Testis (tissue), 3 donors: ENCODE results near the gene SMYD3. TPM values are rescaled to one million over a fixed set of nuclear protein-coding genes. Genes with fewer than 3 reads are reported as not detected.

Experiments used
- DNase-seq: peaks from one replicate; pipeline ENCODE4 v3.0.0-alpha.2; 2019
- H3K27ac ChIP-seq, 2 donors: fragments of 200-600 bp; sonication (generic); one replicate each; pipeline ENCODE4 v1.5.1; 2019
- H3K27me3 ChIP-seq: fragments of 200-600 bp; sonication (generic); one replicate; pipeline ENCODE4 v1.5.1; 2019
- H3K36me3 ChIP-seq: fragments of 200-600 bp; sonication (generic); one replicate; pipeline ENCODE4 v1.5.1; 2017; ENCODE audit warnings: low read depth; ENCODE audit errors: missing control alignments
- H3K4me1 ChIP-seq: fragments of 200-600 bp; sonication (generic); one replicate; pipeline ENCODE4 v1.5.1; 2019
- H3K4me3 ChIP-seq, 2 donors: fragments of 200-600 bp; sonication (generic); one replicate each; pipeline ENCODE4 v1.5.1; 2017 to 2019
- H3K9me3 ChIP-seq: fragments of 200-600 bp; sonication (generic); one replicate; pipeline ENCODE4 v1.5.1; 2017
- POLR2A ChIP-seq: fragments of 450-650 bp; IDR thresholded peaks from one replicate; pipeline ENCODE4 v1.6.1; 2017; ENCODE audit warnings: antibody characterized with exemption, mild to moderate bottlenecking, moderate library complexity
- WGBS, 2 donors: methylation state at CpG; one replicate each; pipeline ENCODE4 v1.1.5; 2018; 5-methylcytosine and 5-hydroxymethylcytosine counted together
- intact Hi-C: fragments of 100-400 bp; cut with DNase I; formaldehyde crosslinking; loops from one replicate; pipeline ENCODE4 v1.15.1; 2023; ENCODE audit warnings: low total_unique reads
- polyA plus RNA-seq: library from polyadenylated mRNA; stranded (reverse); fragments of 350-450 nt; fragmentation: Illumina TruSeq; extraction: RNeasy Lipid Tissue Mini Kit (QIAGEN cat#74804); gene quantifications from one replicate; pipeline ENCODE4 v1.2.3, GENCODE V29; 2014; ENCODE audit warnings: low read depth, low replicate concordance; ENCODE audit not compliant: insufficient read depth
- total RNA-seq, 2 donors: library from RNA; depleted of rRNA; stranded (reverse); fragments of >200 nt; gene quantifications; one replicate each; pipeline ENCODE4 v1.2.3, GENCODE V29; 2016
- TF ChIP-seq, protein P1 (sequence below), 3 experiments: fragments of 450-650 bp in 2 of 3; fragments of 200-600 bp in 1 of 3; sonication (generic) in 1 of 3; IDR thresholded peaks; one replicate each; pipeline ENCODE4 v1.5.1; 2016 to 2019; ENCODE audit warnings: antibody characterized with exemption in 3 of 3, mild to moderate bottlenecking in 2 of 3, moderate library complexity in 1 of 3

Gene SMYD3
- total and polyA plus RNA-seq, 3 donors from 2014 or later: 23.0 to 38.8 (median 38.7) TPM

DNA sequence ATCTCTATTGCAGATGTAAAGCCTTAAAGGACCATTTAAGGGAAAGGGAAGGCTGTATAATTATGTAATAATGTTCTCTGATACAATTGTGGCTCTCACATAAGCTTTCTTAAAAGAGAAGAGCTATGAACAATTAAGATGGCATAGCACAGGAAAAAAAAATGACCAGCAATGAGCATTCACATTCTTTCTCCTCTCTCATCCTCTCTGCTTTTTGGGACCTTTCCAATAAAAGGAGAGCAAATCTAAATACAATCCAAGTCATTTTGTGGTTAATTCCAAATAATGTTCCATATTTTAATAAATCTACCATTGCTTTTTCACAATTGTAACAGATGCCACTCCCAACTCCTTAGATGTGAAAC lies 23.5 kb downstream of the SMYD3 start:
- intact Hi-C loops: no loop called here
- Histone ChIP-seq H3K27me3 (no peaks in the 10 kb centered on the region), H3K4me1 (peaks cover 4% of the 10 kb centered on the region), H3K4me3 (no peak overlapping the region), H3K9me3 (no peaks in the 10 kb centered on the region), H3K36me3 (no peaks in the 10 kb centered on the region), H3K27ac (no peak overlapping the region)
- TF ChIP-seq POLR2A: no peak
- TF ChIP-seq, protein P1, sequence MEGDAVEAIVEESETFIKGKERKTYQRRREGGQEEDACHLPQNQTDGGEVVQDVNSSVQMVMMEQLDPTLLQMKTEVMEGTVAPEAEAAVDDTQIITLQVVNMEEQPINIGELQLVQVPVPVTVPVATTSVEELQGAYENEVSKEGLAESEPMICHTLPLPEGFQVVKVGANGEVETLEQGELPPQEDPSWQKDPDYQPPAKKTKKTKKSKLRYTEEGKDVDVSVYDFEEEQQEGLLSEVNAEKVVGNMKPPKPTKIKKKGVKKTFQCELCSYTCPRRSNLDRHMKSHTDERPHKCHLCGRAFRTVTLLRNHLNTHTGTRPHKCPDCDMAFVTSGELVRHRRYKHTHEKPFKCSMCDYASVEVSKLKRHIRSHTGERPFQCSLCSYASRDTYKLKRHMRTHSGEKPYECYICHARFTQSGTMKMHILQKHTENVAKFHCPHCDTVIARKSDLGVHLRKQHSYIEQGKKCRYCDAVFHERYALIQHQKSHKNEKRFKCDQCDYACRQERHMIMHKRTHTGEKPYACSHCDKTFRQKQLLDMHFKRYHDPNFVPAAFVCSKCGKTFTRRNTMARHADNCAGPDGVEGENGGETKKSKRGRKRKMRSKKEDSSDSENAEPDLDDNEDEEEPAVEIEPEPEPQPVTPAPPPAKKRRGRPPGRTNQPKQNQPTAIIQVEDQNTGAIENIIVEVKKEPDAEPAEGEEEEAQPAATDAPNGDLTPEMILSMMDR (IDR thresholded peaks at IDR 0.05): no peak
- DNase-seq: no peak

DNA sequence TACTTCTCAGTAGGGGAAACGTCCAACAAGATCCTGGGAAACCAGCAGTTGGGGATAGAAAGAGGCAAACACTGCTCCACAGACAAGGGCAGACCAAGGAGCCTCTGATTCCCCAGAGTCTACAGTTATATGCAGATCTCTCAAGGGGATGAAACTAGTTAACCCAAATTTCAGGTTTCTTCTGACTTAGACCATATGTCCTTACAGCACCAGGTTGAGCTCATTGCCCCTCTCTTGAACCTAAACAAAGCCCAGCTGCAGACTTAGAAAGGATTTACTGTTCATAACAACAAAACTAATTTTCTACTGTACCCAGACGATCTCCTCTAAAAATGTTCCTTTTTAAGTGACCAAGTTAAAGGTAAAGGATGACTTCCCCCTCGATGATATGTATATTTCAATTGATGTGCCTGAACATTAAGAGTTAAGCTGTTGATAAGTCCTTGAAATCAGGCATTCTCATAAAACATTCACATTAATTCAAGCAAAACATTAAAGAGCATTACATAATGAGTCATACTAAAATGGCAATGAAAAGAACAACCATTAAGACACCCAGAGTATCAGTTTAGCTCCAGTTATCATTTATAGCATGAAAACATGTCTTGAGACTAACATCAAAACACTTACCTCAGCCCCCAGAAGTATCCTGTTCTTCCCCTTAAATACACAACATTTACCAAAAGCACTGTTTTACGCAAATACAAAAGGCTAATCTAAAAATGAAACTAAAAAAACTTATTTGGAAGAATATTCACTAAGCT lies 24.1 kb downstream of the SMYD3 start:
- DNase-seq: no peak
- H3K4me1 ChIP-seq: peaks cover 4% of the 10 kb centered on the region
- no peaks in the 10 kb centered on the region for H3K27me3 ChIP-seq
- H3K36me3 ChIP-seq: no peaks in the 10 kb centered on the region
- TF ChIP-seq, protein P1 (IDR thresholded peaks at IDR 0.05): no peak
- no peak for TF ChIP-seq POLR2A
- intact Hi-C loops: no loop called here
- H3K9me3 ChIP-seq: no peaks in the 10 kb centered on the region
- 45 to 49% methylated on average over 4 of the region's 4 CpGs for WGBS, 2 donors
- no peak overlapping the region for H3K4me3 ChIP-seq
- H3K27ac ChIP-seq: no peak overlapping the region

DNA sequence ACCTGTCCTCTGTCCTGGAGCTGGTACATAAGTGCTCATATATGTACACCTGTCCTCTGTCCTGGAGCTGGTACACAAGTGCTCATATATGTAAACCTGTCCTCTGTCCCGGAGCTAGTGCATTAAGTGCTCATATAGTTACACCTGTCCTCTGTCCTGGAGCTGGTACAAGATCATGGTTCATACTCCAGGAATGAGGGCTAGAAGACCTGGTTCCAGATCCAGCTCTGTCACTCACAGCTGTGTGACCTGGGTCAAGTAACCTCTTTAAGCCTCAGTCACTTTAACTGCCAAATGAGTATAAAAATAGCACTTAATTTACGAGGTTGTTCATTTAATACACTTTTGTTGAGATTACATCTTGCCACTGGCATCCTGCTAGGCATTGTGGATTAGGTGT lies 28.0 kb downstream of the SMYD3 start:
- Histone ChIP-seq H3K4me3 (no peak overlapping the region), H3K27ac (no peak overlapping the region), H3K9me3 (no peaks in the 10 kb centered on the region), H3K36me3 (no peaks in the 10 kb centered on the region), H3K27me3 (no peaks in the 10 kb centered on the region), H3K4me1 (peaks cover 4% of the 10 kb centered on the region)
- intact Hi-C loops: no loop called here
- DNase-seq: no peak
- 91 to 98% methylated on average over 2 of the region's 2 CpGs for WGBS, 2 donors
- no peak for TF ChIP-seq POLR2A
- TF ChIP-seq, protein P1 (IDR thresholded peaks at IDR 0.05): no peak

DNA sequence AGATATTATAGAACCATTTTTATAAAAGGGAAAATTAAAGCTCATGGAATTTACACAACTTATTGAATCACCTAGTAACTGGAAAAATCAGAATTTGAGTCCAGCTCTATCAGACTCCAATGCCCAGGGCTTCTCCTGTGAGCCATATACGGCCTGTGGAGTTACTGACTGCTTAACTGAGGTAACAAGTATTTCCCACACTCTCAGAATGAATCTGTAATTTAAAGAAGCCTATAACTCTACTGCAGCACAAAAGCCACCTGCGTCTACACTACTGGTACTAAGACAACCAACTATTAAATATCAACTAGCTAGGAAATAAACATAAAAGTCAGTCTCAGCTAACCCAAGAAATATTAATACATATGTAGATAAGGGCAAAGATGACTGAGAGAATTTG lies 29.4 kb downstream of the SMYD3 start:
- no peaks in the 10 kb centered on the region for H3K9me3 ChIP-seq
- no peak overlapping the region for H3K27ac ChIP-seq
- no peak overlapping the region for H3K4me3 ChIP-seq
- intact Hi-C loops: no loop called here
- H3K4me1 ChIP-seq: no peaks in the 10 kb centered on the region
- TF ChIP-seq POLR2A: no peak
- TF ChIP-seq, protein P1 (IDR thresholded peaks at IDR 0.05): no peak
- WGBS, 2 donors: 81 to 93% methylated on average over 2 of the region's 2 CpGs
- H3K27me3 ChIP-seq: no peaks in the 10 kb centered on the region
- no peak for DNase-seq
- H3K36me3 ChIP-seq: no peaks in the 10 kb centered on the region

DNA sequence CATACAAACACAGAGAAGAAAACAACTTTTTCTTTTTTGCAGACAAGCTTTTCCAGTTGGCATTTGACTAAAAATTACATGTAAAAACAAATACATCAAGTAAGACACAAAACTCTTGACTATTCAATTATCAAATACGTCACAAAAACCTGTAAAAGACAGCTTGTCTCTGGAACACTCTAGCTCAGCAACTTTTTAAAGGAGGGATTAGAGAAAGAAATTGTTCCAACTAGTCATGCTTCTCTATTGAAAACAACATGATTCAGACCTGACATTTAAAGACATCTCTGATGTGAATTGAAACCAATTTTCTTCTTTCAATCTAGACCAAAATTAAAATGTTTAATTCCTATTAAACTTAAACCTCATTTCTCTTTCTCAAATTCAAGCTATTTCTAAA lies 30.3 kb downstream of the SMYD3 start:
- intact Hi-C loops: no loop called here
- TF ChIP-seq, protein P1 (IDR thresholded peaks at IDR 0.05): no peak
- no peak for TF ChIP-seq POLR2A
- H3K9me3 ChIP-seq: no peaks in the 10 kb centered on the region
- no peaks in the 10 kb centered on the region for H3K4me1 ChIP-seq
- no peak overlapping the region for H3K4me3 ChIP-seq
- DNase-seq: no peak
- no peaks in the 10 kb centered on the region for H3K36me3 ChIP-seq
- H3K27ac ChIP-seq: no peak overlapping the region
- no peaks in the 10 kb centered on the region for H3K27me3 ChIP-seq
- 70 to 80% methylated on average over 1 of the region's 1 CpG for WGBS, 2 donors
